ENCODE data around the gene SLAIN1. TPM values are rescaled to one million over a fixed set of nuclear protein-coding genes. Genes with fewer than 3 reads are reported as not detected.

The SLAIN1 gene
- total and polyA plus RNA-seq, 10 of the 15 experiments (the other 5 are each of a cell fraction or from before 2014, with no cell fraction given) = 11.9 to 140 (median 56.9) TPM

GRCh38 chr13:77752512-77753069 lies 55.1 kb downstream of the SLAIN1 start:
- in situ Hi-C loops (cut with MboI) (loop anchor here (5.0 kb wide), 1 partner anchor 160 kb away; no protein-coding TSS in a partner anchor), intact Hi-C loops (cut with micrococcal nuclease; ENCODE audit: unreplicated experiment) (loop anchor here (1.0 to 2.0 kb wide), 2 partner anchors 159 to 260 kb away; no protein-coding TSS in a partner anchor)
- H3K36me3 ChIP-seq (ENCODE audit: control insufficient read depth in 2 of 2, insufficient read depth in 2 of 2, low read length in 1 of 2) = peaks cover 0 to 4% of the 10 kb centered on the region in 2 experiments; a peak in 1 of 4 replicates
- DNase-seq (ENCODE audit: low read depth, low spot score) = no peak
- no peaks in the 10 kb centered on the region for H4K20me1 ChIP-seq (ENCODE audit: control insufficient read depth, insufficient read depth)
- H3K9ac ChIP-seq (ENCODE audit: control insufficient read depth, insufficient read depth, low read length) = no peak overlapping the region
- ATAC-seq = no peak
- no peak overlapping the region for H2AFZ ChIP-seq (ENCODE audit: control insufficient read depth, low read depth, low read length)
- WGBS (ENCODE audit: insufficient coverage, insufficient replicate concordance, low lambda C conversion rate, missing lambda C conversion rate) = 71% methylated on average over 5 of the region's 5 CpGs
- H3K27ac ChIP-seq (ENCODE audit: control insufficient read depth, insufficient read depth) = no peak overlapping the region
- no peaks in the 10 kb centered on the region for H3K4me1 ChIP-seq (ENCODE audit: control insufficient read depth, insufficient read depth, low read length)
- BruUV-seq (replicated peaks) = no TSS peak
- CTCF ChIA-PET = interaction anchor here (0.6 to 9.6 kb wide), 20 partner anchors 9 to 369 kb away, joined by 3 to 225 read pairs (median 3); no protein-coding TSS in a partner anchor
- no peaks in the 10 kb centered on the region for H3K79me2 ChIP-seq (ENCODE audit: control insufficient read depth, insufficient read depth, low read length)
- no peaks in the 10 kb centered on the region for H3K27me3 ChIP-seq (replicated peaks in 1 of 2; ENCODE audit: control insufficient read depth in 2 of 2, insufficient read depth in 2 of 2, low read length in 1 of 2)
- no peak for TF ChIP-seq PAX8 (IDR thresholded peaks at IDR 0.05)
- TF ChIP-seq TARDBP (IDR thresholded peaks at IDR 0.05; ENCODE audit: borderline replicate concordance) = no peak
- no peak for TF ChIP-seq E2F8 (IDR thresholded peaks at IDR 0.05; ENCODE audit: low read depth, partially characterized antibody)
- no peak for TF ChIP-seq IRF4 (IDR thresholded peaks at IDR 0.05; ENCODE audit: low read depth, low read length)
- no peak for TF ChIP-seq YY1 (IDR thresholded peaks at IDR 0.05; ENCODE audit: low read depth, low read length)
- no peak for TF ChIP-seq ZZZ3 (IDR thresholded peaks at IDR 0.05; ENCODE audit: control insufficient read depth, insufficient read length, low read depth)
- TF ChIP-seq SRF (IDR thresholded peaks at IDR 0.05; ENCODE audit: low read depth in 2 of 2, low read length in 2 of 2) = no peak
- TF ChIP-seq BMI1 (IDR thresholded peaks at IDR 0.05; ENCODE audit: borderline replicate concordance) = no peak
- no peak for TF ChIP-seq ZBTB11 (CRISPR knock-in tag; IDR thresholded peaks at IDR 0.05)
- no peak for TF ChIP-seq HDAC2 (IDR thresholded peaks at IDR 0.05)
- TF ChIP-seq ZNF622 (IDR thresholded peaks at IDR 0.05) = no peak
- no peak for TF ChIP-seq ATF3 (IDR thresholded peaks at IDR 0.05; ENCODE audit: borderline replicate concordance, extremely low read depth, low read depth, low read length)
- TF ChIP-seq NFXL1 (IDR thresholded peaks at IDR 0.05; ENCODE audit: borderline replicate concordance) = no peak
- no peak for TF ChIP-seq PAX5 (IDR thresholded peaks at IDR 0.05; ENCODE audit: borderline replicate concordance, low read depth, low read length)
- TF ChIP-seq USF2 (IDR thresholded peaks at IDR 0.05; ENCODE audit: borderline replicate concordance, low read depth, low read length) = no peak
- no peak for TF ChIP-seq GABPA (IDR thresholded peaks at IDR 0.05; ENCODE audit: low read depth)
- TF ChIP-seq EED (IDR thresholded peaks at IDR 0.05; ENCODE audit: low read depth) = no peak
- H3K4me2 ChIP-seq (ENCODE audit: control insufficient read depth, insufficient read depth) = no peak overlapping the region
- SMC1A ChIA-PET (ENCODE audit: uncharacterized antibody, unreplicated experiment) = interaction anchor here (0.6 to 6.4 kb wide), 18 partner anchors 12 to 369 kb away, joined by 3 to 102 read pairs (median 4); no protein-coding TSS in a partner anchor
- no peaks in the 10 kb centered on the region for H3K9me3 ChIP-seq (replicated peaks; ENCODE audit: control insufficient read depth, insufficient read depth, low read length)
- RAD21 ChIA-PET (ENCODE audit: unreplicated experiment) = interaction anchor here (0.6 to 7.8 kb wide), 12 partner anchors 24 to 368 kb away, joined by 3 to 115 read pairs (median 4); partner anchors contain the start of gene SLAIN1
- no peak overlapping the region for H3K4me3 ChIP-seq
- POLR2A ChIA-PET = interaction anchor here (0.6 to 1.8 kb wide), 4 partner anchors 25 to 1702 kb away, joined by 3 to 8 read pairs (median 4); no protein-coding TSS in a partner anchor
- no peak for FAIRE-seq

All from GM12878 (cell line).